HG03280 (cell line): ENCODE measurements around the gene LARGE1.

Experiments used
- ATAC-seq: cut with Tn5 transposase; IDR thresholded peaks from one replicate; pipeline ENCODE4 v1.9.1; 2021; ENCODE audit warnings: mild to moderate bottlenecking, moderate library complexity; ENCODE audit not compliant: unreplicated experiment

The LARGE1 gene

DNA sequence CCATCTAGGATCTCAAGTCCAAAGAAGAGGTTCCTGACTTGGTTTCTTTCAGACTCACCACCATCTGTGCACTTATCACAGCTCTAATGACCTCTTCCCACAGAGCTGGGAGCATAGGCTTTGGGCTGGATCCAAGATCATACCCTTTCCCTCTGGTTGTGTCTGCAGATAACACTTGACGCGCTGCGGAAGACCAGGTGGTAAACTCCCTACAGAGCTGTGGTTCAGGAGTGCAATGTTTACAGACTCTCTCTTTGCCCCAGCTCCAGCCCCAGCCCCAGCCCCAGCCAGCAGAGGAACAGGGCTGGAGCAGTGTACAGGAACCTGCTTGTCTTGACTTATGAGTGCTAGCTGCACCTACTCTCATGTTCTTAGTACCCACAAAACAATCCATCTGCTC, 587.7 kb downstream of the LARGE1 start:
- no peak for ATAC-seq

DNA sequence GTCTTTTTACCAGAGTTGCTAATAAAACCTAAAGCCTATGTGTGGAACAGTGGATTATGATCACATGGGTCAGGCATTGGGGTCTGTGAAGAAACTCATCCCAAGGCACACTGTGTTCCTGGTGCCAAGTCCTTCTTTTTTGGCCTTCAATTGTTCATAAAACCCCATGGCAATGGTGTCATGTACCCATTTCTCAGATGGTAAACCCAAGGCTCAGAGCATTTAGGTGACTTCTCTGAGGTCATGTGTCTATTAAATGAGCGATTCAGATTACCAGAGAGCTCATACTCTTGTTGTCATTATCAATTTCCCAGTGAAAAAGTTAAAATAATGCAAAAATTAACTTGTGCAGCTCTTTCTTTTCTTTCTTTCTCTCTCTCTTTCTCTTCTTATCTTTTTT, 589.3 kb downstream of the LARGE1 start:
- ATAC-seq = no peak

DNA sequence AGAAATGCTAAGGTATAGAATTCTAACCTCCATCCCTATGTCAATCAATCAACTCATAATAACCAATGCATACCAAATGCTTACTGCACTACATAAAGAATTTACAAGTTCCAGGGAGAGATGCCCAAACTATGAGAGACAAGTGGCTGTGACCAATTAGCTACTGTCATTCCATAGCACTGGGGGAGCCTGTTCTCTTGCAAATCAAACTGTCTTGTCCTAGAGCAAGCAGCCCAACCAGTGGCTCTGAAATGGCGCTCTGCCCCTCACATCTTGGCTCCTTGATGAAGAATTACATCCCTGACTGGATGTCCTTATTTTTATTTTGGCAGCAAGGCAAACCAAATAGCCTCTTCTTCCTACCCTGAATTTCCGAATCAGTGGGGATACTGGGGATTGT, 589.7 kb downstream of the LARGE1 start:
- ATAC-seq = no peak

DNA sequence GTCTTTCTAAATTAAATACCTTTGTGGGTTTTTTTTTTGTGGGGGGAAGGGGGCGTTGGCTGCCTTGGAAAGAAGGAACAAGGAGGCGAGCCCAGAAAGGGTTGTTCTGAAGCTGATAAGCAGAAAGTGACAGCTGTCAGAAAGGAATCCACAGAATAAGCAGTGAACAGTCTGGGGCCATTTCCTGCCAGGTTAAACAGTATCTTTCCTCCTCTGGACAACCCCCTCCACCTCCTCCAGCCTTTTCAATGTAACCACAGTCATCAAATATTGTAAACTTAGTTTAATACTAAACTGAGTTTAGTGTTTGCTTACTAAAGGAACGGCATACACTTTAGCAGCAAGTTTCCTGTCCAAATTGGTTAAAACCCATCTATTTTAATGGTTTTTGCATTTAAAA, 590.9 kb downstream of the LARGE1 start:
- no peak for ATAC-seq

DNA sequence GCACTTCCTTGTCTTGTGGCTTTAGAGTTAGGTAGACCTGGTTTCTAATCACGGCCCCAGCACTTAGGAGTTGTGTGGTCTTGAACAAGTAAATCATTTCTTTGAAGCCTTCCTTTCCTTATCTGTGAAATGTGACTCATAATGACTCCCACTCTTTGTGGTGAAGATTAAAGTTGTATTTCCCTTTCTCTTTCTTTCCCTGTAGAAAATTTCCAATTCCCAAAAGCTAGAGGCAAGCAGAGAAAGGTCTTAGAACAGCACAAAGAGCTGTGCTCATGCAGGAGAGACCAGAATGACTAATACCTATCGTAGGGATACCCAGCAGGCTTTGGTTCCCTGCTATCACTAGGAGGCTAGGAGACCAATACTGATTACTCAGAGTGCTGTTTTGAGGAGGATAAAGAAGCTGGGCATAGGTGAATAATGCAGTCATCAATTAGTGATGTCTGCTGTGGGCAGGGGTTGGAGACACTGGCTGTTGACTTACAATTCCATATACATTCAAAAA, 591.4 kb downstream of the LARGE1 start:
- ATAC-seq = no peak

DNA sequence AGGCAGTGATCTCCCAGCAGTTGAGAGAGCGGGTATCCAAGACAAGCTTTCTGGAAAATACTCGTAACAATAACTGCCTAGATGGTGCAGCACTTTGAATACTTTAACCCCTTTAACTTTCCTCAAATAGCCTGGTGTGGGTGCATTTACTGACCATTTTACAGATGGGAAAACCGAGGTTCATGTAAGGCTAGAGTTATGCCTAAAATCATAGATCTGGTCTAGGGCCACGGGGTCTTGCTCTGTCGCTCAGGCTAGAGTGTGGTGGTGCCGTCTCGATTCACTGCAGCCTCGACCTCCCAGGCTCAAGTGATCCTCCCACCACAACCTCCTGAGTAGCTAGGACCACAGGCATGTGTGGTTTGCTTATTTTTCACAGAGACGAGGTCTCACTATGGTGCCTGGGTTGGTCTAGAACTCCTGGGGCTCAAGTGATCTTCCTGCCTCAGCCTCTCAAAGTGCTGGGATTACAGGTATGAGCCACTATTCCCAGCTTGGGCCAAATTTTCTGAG, 592.9 kb downstream of the LARGE1 start:
- no peak for ATAC-seq

DNA sequence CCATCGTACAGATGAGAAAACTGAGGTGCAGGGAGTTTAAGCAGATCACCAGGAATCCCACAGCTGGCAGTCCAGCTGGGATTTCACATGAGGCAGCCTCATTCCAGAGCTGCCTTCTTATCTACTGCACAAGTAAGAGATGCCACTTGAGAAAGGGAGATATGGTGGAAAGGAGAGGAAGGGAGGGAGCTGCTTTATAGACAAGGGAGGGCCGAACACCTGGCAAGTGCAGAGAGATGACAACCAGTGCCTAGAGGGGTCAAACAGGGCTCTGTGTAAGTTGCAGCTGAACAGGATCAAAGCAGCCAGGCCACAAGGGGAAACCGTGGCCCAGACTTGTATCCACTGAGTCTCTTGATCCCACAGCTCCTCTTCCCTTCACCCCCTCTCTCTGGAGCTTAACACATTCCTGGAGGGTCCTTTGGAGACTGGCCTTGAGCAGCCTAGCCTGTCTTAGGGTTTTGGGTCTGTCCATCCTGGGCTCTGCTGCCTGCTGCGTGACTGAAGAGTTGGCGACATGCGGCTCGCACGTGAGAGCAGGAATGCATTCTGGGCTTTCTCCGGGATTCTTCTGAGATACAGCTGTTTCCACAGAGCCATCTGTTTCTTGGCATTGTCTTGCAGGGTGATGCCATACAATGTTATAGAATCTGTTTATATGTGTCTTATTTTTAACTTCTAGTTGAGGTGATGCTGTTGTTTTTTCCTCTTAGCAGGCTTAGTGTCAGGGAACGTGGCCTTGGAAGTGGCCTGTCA, 593.6 kb downstream of the LARGE1 start:
- no peak for ATAC-seq

DNA sequence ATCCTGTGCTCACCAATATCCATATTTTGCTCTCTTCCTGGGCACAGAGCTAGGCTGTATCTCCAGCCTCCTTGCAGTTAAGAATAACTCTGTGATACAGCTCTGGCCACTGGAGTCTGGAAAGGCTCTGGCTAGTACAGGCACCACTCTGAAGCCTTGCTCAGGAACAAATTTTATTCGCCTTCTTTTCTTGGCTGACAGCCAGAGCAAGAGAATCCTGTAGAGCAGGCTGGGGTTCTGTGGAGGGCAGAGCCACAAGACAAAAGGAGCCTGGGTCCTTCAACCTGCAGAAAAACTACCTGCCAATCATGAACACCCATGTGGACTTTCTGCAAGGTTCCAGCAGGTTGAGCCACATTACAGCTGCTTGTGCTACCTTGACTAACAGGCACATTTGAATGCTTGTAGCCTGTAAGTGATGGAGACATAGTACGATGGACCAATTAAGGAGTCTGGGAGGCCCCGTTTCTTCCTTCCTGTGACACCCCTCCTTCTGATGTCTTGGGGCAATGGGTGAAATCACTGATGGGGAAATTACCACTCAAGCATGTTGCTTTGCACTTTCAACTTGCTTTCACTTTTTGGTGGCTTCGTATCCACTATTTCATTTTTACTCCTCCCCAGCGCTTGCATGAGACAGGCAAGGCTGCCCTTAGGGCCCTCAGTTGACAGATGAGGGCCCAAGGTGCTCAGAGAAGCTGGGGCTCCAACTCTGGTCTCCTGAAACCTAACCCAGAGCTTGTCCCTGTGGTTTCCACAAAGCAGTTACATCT, 594.9 kb downstream of the LARGE1 start:
- no peak for ATAC-seq

DNA sequence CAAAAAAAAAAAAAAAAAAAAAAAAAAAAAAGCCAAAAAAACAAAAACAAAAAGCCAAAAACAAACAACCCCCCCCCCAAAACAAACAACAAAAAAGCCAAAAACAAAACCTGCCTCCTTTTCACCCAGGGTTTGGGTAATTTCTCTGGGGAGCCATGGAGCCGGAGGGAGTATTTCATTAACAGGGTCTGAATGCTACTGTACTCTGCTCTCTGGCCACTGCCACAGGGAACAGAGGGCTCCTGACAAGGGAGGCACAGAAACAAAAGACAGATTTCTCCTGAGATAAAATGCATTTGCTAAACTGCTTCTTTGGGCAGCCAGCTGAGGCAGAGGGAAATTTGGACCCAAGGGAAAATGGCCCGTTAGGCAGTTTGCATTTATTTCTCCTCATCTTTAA, 596.0 kb downstream of the LARGE1 start:
- ATAC-seq = no peak

DNA sequence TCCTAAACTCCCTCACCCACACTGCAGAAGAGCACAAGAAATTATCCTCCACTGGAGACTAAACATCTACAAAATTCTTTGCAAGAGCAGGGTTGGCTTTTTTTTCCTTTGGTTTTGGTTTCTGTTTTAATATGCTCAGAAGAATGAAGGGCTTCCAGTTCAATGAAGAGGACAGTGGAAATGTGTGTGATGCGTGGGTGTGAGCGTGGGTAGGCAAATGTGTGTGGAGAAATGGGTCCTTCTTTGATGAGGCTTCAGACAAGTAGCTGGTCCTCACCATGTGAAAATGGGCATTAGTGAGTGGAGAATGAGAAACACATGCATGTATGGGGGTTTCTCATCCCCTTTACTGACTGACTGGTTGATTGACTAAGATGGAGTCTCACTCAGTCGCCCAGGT, 598.8 kb downstream of the LARGE1 start:
- no peak for ATAC-seq

DNA sequence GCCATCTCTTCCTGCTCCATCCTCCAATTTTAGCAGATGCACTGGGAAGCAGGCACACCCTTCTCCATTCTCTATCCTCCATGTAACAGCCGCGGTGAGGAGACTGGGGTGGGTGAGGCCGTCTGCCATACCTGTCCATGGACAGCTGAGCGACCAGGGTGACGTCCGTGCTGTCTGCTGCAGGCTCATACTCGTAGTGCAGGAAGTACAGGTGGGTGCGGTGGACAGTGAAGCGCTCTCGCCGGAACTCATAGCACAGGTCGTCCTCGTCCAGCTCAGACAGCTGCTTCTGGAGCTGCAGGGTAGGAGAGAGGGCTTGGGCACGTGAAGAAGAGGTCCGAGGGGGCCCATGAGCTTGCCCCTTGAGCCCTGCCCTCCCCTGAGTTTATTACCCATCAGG, 604.3 kb downstream of the LARGE1 start:
- ATAC-seq = no peak

DNA sequence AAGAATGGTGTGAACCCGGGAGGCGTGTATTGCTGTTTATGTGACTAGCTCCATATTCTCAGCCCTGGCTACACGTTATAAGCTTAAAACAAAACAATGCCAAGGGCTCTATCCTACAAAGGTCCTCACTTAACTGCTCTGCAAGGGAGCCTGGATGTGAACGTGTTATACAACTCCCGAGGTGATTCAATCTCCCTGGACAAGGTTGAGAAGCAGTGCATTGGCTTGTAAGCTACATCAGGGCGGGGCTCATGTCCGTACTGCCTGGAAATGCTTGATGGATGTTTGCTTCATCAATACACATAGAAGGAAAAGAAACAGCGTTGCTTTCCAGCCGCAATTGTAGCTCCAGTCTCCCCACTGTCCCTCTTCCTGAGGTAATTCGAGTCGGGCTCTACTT, 605.2 kb downstream of the LARGE1 start:
- ATAC-seq = no peak

DNA sequence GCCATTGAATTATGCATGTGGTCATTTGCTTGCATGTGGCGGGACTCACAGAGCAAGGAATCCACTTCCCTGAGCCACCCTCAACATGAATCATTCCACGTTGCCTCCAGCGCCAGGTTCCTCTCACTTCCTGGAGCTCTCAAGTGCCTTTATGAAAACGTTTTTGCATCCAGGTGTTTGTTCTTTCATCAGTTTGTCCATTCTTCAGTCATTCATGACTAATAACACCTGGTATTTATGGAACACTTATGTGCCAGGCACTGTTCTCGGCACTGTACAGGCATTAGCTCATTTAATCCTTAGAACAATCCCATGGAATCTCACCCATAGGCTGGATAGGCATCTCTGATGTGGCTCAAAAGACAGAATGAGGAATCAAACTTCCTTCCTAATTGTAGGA, 606.0 kb downstream of the LARGE1 start:
- ATAC-seq = no peak

DNA sequence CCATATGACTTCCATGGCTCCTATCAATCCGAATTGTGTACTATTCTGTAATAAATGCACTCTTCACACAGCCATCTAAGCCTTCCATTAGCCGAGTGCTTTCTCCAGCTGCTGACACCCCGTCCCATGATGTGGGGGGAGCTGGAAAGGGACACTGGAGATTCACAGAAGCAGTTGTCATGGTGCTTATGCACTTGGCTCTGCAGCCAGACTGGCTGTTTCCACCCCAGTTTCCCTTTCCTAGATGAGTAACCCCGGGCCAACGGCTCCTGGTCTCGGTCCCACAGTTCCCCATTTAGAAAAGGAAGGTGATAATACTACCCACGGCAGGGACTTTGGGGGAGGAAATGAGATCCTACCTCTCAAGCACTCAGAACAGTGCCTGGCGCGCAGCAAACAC, 617.2 kb downstream of the LARGE1 start:
- ATAC-seq = no peak

DNA sequence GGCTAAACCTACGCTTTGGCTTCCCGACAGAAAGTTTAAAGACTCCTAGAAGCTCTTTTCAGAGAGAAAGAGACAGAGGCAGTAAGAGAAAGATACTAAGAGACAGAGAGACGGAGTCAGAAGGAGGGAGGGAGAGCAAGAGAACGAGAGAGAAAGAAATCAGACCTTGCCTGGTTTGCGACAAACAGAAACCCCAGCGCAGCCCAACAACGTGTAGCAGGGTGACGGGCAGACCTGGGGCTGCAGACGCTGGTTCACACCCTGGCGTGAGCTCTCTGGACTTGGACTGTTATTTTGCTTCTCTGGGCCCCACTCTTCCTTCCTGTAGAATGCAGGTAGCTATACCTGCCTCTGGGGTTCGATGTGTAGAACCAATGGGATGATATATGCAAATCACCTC, 617.7 kb downstream of the LARGE1 start:
- no peak for ATAC-seq

DNA sequence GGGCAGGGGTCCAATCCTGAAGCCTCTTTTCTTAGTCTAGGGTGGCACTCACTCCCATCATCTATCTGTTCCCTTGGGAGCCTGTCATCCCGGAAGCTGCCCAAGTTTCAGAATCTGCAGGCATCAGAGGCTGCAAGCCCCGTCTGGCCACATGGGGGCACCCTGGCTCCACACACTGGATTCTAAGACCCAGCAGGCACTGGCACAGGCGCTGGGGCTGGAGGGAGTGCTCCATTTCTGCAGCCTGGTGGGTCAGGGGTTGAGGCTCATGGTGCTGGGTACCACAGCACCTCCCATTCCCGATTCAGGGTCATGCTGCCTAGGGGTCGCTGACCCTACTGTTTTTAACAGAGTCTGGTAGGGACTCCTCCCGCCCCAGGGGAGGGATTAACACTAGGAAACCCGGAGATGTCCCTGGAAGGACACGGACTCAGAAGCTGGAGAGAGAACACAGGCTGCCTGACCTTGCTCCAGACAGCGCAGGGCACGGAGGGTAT, 618.2 kb downstream of the LARGE1 start:
- no peak for ATAC-seq

DNA sequence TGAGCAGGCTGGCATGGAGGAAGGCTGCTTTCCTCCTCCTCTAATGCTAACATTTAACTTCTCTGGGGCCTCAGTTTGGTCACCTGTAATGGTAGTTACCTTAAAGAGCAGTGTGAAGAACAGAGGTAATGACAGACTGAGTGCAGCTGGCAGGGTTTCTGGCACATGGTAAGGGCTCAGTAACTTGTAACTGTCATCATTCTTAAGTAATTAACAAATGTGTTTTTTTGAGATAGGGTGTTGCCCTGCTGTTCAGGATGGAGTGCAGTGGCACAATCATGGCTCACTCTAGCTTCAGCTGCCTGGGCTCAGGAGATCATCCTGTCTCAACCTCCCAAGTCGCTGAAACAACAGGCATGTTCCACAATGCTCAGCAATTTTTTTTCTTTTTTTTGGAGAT, 620.1 kb downstream of the LARGE1 start:
- no peak for ATAC-seq

DNA sequence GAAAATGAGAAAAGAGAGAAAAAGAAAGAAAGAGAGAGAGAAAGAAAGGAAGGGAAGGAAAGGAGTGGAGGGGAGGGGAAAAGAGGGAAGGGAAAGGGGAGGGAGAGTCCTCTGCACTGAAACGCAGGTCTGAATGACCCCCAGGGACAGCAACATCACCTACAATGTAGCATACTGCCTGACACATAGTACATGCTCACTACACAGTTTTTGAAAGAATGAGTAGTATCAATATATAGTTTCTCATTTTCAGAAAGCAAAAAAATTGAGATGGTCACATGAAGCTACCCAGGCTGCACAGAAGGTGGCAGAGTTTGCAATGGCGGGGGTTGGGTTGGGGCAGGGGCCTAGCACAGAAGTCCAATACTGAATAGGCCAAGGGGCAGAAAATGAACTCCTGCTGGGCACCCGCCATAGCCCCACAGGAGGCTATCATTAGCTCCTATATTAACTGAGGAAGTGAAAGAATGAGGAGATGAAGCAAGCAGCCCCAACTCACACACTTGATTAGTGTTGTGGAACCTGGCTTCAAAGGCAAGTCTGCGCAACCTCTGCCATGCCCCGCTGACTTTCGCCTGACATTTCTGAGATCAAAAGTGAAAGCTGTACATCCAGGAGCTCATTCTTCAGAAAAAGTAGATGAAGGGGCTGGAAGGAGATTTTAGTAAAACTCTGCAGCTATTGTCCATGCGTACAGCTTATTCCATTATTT, 620.9 kb downstream of the LARGE1 start:
- peak; percentile 73 for ATAC-seq

DNA sequence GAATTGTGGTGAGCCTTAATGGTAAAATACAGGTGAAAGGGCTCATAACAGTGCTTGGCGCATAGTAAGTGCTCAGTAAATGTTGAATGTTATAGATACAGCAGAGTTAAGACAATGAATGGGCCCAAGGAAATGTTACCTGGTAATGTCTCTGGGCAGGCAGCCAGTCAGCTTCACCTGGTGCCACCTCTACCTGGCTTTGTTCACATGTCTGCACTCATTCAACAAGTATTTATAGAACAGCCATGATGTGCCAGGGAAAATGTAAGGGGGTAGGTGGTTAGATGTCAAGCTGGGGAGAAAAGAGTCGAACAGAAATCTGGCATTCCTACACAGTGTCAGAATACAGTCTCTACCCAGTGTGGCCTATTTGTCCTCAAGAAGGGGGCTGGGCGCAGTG, 623.3 kb downstream of the LARGE1 start:
- ATAC-seq = no peak

DNA sequence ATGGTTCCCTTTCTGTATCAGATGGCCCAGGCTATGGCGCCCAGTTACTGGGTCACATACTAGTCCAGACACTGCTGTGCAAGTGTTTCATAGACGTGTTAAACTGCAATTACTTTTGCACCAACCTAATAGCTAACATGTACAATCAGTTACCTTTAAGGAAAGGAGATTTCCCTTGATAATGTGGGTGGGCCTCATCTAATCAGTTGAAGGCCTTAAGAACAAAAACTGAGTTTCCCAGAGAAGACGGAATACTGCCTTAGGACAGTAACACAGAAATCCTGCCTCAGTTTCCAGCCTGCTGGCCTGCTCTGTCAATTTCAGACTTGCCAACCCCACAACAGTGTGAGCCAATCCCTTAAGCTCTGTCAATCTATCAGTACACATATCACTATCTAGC, 632.2 kb downstream of the LARGE1 start:
- ATAC-seq = no peak

DNA sequence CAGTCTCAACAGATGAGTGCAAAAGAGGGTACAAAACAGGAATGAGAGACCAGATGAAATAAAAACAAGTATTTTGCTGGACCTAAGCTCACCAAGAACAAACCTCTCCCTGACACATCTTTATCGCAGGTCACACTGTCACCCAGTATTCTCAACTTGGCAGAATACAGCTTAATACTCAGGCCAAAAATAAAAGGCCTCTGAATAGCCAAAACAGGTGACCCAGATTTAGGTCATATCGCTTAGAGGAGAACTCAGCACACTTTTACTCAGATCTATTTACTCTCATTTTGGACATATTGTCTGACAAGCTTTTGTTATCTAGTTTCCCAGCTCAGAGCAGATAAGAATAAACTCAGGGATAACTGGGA, 645.2 kb downstream of the LARGE1 start:
- no peak for ATAC-seq
